GM23338 (cell line): ENCODE data around the gene PKP3. TPM values are rescaled to one million over a fixed set of nuclear protein-coding genes. Genes with fewer than 3 reads are reported as not detected.
A peak's percentile ranks its signal among the peaks of the same experiment; 100 is the strongest.

Source experiments
- ATAC-seq: fragments of 200-7000 bp; cut with Tn5 transposase; 3 replicates; pipeline ENCODE4 v1.9.1; 2020
- DNase-seq: peaks from one replicate; pipeline ENCODE4 v3.0.0-alpha.2; 2015; ENCODE audit warnings: low spot score
- H2AFZ ChIP-seq: fragments of 200-600 bp; sonication (generic); 2 replicates; pipeline ENCODE4 v1.8.0; 2016; ENCODE audit warnings: antibody characterized with exemption, mild to moderate bottlenecking, moderate library complexity
- H3F3A ChIP-seq: fragments of 200-600 bp; sonication (generic); replicated peaks from 2 replicates; pipeline ENCODE4 v1.8.0; 2017; ENCODE audit warnings: antibody characterized with exemption, mixed run types, low read depth
- H3K27ac ChIP-seq: fragments of 200-600 bp; sonication (generic); 2 replicates; pipeline ENCODE4 v1.6.1; 2016; ENCODE audit warnings: low read depth
- H3K27me3 ChIP-seq: fragments of 200-600 bp; sonication (generic); 2 replicates; pipeline ENCODE4 v1.8.0; 2016; ENCODE audit warnings: mild to moderate bottlenecking, mixed run types, moderate library complexity; ENCODE audit not compliant: insufficient read depth
- H3K36me3 ChIP-seq: fragments of 200-600 bp; sonication (generic); 2 replicates; pipeline ENCODE4 v1.8.0; 2016; ENCODE audit warnings: mild to moderate bottlenecking; ENCODE audit not compliant: insufficient read depth
- H3K4me1 ChIP-seq: fragments of 200-600 bp; sonication (generic); 2 replicates; pipeline ENCODE4 v1.8.0; 2016; ENCODE audit warnings: mild to moderate bottlenecking, moderate library complexity; ENCODE audit not compliant: insufficient read depth
- H3K4me2 ChIP-seq: fragments of 200-600 bp; sonication (generic); 2 replicates; pipeline ENCODE4 v1.7.1; 2017; ENCODE audit warnings: mixed run types
- H3K4me3 ChIP-seq: fragments of 200-600 bp; sonication (generic); 2 replicates; pipeline ENCODE4 v1.6.1; 2016; ENCODE audit warnings: mixed run types
- H3K79me2 ChIP-seq: fragments of 200-600 bp; sonication (generic); replicated peaks from 2 replicates; pipeline ENCODE4 v1.8.0; 2017; ENCODE audit warnings: mild to moderate bottlenecking; ENCODE audit not compliant: insufficient read depth
- H3K9me2 ChIP-seq: fragments of 200-600 bp; sonication (generic); 2 replicates; pipeline ENCODE4 v1.8.0; 2017; ENCODE audit not compliant: insufficient read depth
- H4K20me1 ChIP-seq: fragments of 200-600 bp; sonication (generic); replicated peaks from 2 replicates; pipeline ENCODE4 v1.8.0; 2017; ENCODE audit warnings: mild to moderate bottlenecking; ENCODE audit not compliant: insufficient read depth
- H3K27ac Mint-ChIP-seq: 2 replicates; pipeline ENCODE4 v1.8.0; 2020; ENCODE audit warnings: inconsistent platforms, mild to moderate bottlenecking, moderate library complexity, mixed read lengths
- H3K27me3 Mint-ChIP-seq: 3 replicates; pipeline ENCODE4 v1.8.0; 2022; ENCODE audit warnings: low read depth, mild to moderate bottlenecking, moderate library complexity, mixed read lengths, inconsistent platforms; ENCODE audit not compliant: insufficient read depth, poor library complexity
- H3K36me3 Mint-ChIP-seq: 3 replicates; pipeline ENCODE4 v1.8.0; 2021; ENCODE audit warnings: low read depth, mild to moderate bottlenecking, inconsistent platforms, moderate library complexity, mixed read lengths
- H3K4me1 Mint-ChIP-seq: 3 replicates; pipeline ENCODE4 v1.8.0; 2020; ENCODE audit warnings: mild to moderate bottlenecking, inconsistent platforms, mixed read lengths
- H3K4me3 Mint-ChIP-seq: 3 replicates; pipeline ENCODE4 v1.8.0; 2021; ENCODE audit warnings: moderate library complexity, mild to moderate bottlenecking, inconsistent platforms, mixed read lengths
- H3K9me3 Mint-ChIP-seq: 3 replicates; pipeline ENCODE4 v1.8.0; 2020; ENCODE audit warnings: moderate library complexity, mild to moderate bottlenecking, inconsistent platforms, mixed read lengths
- CREB1 ChIP-seq: fragments of 250-450 bp; sonication (Bioruptor Pico); IDR thresholded peaks from 2 replicates; pipeline ENCODE4 v1.5.0; 2020; ENCODE audit warnings: low read depth, mild to moderate bottlenecking, moderate library complexity
- CTCF ChIP-seq, 2 experiments: fragments of 200-600 bp in 1 of 2; sonication (generic) in 1 of 2; conservative IDR thresholded peaks; 2 replicates each; pipeline versions ENCODE4 v1.5.1 to v1.6.1; 2016 to 2017; ENCODE audit warnings: antibody characterized with exemption in 2 of 2, low read depth in 2 of 2, mild to moderate bottlenecking in 2 of 2, moderate library complexity in 1 of 2
- ETS1 ChIP-seq: IDR thresholded peaks from 2 replicates; pipeline ENCODE4 v1.6.1; 2016; ENCODE audit warnings: antibody characterized with exemption
- EZH2 ChIP-seq: fragments of 200-600 bp; sonication (generic); IDR thresholded peaks from one replicate; pipeline ENCODE4 v1.8.0; 2017; ENCODE audit warnings: antibody characterized with exemption, mild to moderate bottlenecking, low read depth; ENCODE audit not compliant: unreplicated experiment
- EZH2phosphoT487 ChIP-seq: fragments of 200-600 bp; sonication (generic); IDR thresholded peaks from one replicate; pipeline ENCODE4 v1.8.1; 2018; ENCODE audit warnings: antibody characterized with exemption; ENCODE audit not compliant: unreplicated experiment
- JUNB ChIP-seq: IDR thresholded peaks from one replicate; pipeline ENCODE4 v1.6.1; 2016; ENCODE audit warnings: antibody characterized with exemption; ENCODE audit not compliant: unreplicated experiment
- NANOG ChIP-seq: IDR thresholded peaks from 2 replicates; pipeline ENCODE4 v1.6.1; 2016; ENCODE audit warnings: antibody characterized with exemption, borderline replicate concordance
- POLR2AphosphoS5 ChIP-seq: IDR thresholded peaks from 2 replicates; pipeline ENCODE4 v1.6.1; 2016; ENCODE audit warnings: antibody characterized with exemption, low read depth
- REST ChIP-seq: IDR thresholded peaks from one replicate; pipeline ENCODE4 v1.6.1; 2018; ENCODE audit warnings: antibody characterized with exemption; ENCODE audit not compliant: unreplicated experiment
- STAT1 ChIP-seq: IDR thresholded peaks from one replicate; pipeline ENCODE4 v1.6.1; 2016; ENCODE audit warnings: antibody characterized with exemption; ENCODE audit not compliant: unreplicated experiment
- ZNF114 ChIP-seq: fragments of 250-450 bp; sonication (Bioruptor Pico); IDR thresholded peaks from 2 replicates; pipeline ENCODE4 v1.5.0; 2020; ENCODE audit warnings: mild to moderate bottlenecking, moderate library complexity
- ZNF331 ChIP-seq: fragments of 250-450 bp; sonication (Bioruptor Pico); IDR thresholded peaks from 2 replicates; pipeline ENCODE4 v1.5.0; 2020; ENCODE audit warnings: low read depth, mild to moderate bottlenecking, moderate library complexity
- ZNF462 ChIP-seq: fragments of 250-450 bp; sonication (Bioruptor Pico); IDR thresholded peaks from 2 replicates; pipeline ENCODE4 v1.5.0; 2020; ENCODE audit warnings: mild to moderate bottlenecking, moderate library complexity
- polyA plus RNA-seq: library from polyadenylated mRNA; unstranded; fragments of >200 nt; fragmentation: Nextera tagmentation; extraction: Ambion mirVana; gene quantifications from 2 replicates; pipeline ENCODE4 v1.2.1, GENCODE V29; 2016
- total RNA-seq: library from RNA; depleted of rRNA; stranded (reverse); fragments of >200 nt; shearing (Covaris generic); gene quantifications from 2 replicates; pipeline ENCODE4 v1.2.3, GENCODE V29; 2014

The PKP3 gene
- total and polyA plus RNA-seq, 2 experiments from 2014 or later = 7.2 to 23.0 TPM

- peaks cover 32% of the 10 kb centered on the region for H3K27me3 Mint-ChIP-seq
- H3K4me1 ChIP-seq = peaks cover 4% of the 10 kb centered on the region
- no peaks in the 10 kb centered on the region for H3K36me3 ChIP-seq
- DNase-seq (peak; percentile 43), ATAC-seq (no peak)
- H3K27me3 ChIP-seq = no peaks in the 10 kb centered on the region
- no peaks in the 10 kb centered on the region for H3K79me2 ChIP-seq
- no peak overlapping the region for H3K4me3 Mint-ChIP-seq
- no peak overlapping the region for H2AFZ ChIP-seq
- no peak overlapping the region for H3K27ac Mint-ChIP-seq
- TF ChIP-seq CREB1 (no peak), CTCF (conservative IDR thresholded peaks at IDR 0.05; ENCODE audit: low read depth in 2 of 2) (no peak), ETS1 (no peak), ZNF331 (no peak), JUNB (no peak), STAT1 (no peak), NANOG (no peak), ZNF114 (CRISPR knock-in tag) (no peak), POLR2AphosphoS5 (no peak), EZH2 (no peak), REST (no peak), ZNF462 (no peak), EZH2phosphoT487 (no peak)
- H3K36me3 Mint-ChIP-seq = no peaks in the 10 kb centered on the region
- no peak overlapping the region for H3K27ac ChIP-seq
- no peak overlapping the region for H3K4me3 ChIP-seq
- H3K4me1 Mint-ChIP-seq = peaks cover 11% of the 10 kb centered on the region
- H3F3A ChIP-seq = peaks cover 16% of the 10 kb centered on the region
- H3K9me3 Mint-ChIP-seq = no peaks in the 10 kb centered on the region
- H3K9me2 ChIP-seq = no peaks in the 10 kb centered on the region
- no peaks in the 10 kb centered on the region for H4K20me1 ChIP-seq
- no peak overlapping the region for H3K4me2 ChIP-seq
Measured at GRCh38 chr11:443542-444199, 49.7 kb downstream of the PKP3 start.
